ENCODE data around the gene TECPR1. TPM values are rescaled to one million over a fixed set of nuclear protein-coding genes. Genes with fewer than 3 reads are reported as not detected.

Gene TECPR1
- total RNA-seq, 4 donors from 2014 or later: 16.0 to 59.6 (median 33.9) TPM

DNA sequence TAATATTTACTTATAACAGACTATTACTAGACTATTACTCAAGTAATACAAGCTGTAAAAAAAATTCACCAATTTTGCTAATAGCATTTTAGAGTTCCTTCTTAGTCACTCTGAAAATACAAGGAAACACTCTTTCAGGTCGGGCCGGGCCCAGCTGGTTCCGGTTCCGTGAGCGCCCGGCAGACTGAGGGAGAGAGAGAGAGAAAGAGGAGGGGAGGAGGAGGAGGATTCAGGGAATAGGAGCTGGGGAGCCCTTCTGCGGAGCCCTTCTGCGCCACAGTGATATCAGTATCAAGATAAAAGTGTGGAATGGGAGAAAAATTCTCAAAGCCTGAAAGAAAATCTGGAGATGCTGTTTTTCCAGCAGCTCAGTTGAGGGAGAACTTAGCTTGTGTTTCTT lies 71.3 kb downstream of the TECPR1 start:
- no peak for TF ChIP-seq POLR2A (IDR thresholded peaks at IDR 0.05)
- TF ChIP-seq, protein P1, sequence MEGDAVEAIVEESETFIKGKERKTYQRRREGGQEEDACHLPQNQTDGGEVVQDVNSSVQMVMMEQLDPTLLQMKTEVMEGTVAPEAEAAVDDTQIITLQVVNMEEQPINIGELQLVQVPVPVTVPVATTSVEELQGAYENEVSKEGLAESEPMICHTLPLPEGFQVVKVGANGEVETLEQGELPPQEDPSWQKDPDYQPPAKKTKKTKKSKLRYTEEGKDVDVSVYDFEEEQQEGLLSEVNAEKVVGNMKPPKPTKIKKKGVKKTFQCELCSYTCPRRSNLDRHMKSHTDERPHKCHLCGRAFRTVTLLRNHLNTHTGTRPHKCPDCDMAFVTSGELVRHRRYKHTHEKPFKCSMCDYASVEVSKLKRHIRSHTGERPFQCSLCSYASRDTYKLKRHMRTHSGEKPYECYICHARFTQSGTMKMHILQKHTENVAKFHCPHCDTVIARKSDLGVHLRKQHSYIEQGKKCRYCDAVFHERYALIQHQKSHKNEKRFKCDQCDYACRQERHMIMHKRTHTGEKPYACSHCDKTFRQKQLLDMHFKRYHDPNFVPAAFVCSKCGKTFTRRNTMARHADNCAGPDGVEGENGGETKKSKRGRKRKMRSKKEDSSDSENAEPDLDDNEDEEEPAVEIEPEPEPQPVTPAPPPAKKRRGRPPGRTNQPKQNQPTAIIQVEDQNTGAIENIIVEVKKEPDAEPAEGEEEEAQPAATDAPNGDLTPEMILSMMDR (IDR thresholded peaks at IDR 0.05 in 4 of 5, conservative IDR thresholded peaks at IDR 0.05 in 1 of 5): no peak
- H3K27me3 ChIP-seq: no peaks in the 10 kb centered on the region
- peaks cover 23 to 24% of the 10 kb centered on the region in 2 donors for H3K4me1 ChIP-seq
- in situ Hi-C loops (cut with MboI; ENCODE audit: low sequenced_read_pairs in 4 of 4) (no loop called here), intact Hi-C loops (cut with DNase I; ENCODE audit: low total_unique reads) (no loop called here)
- DNase-seq (no peak), ATAC-seq (no peak)
- H3K36me3 ChIP-seq: no peaks in the 10 kb centered on the region
- H3K9me3 ChIP-seq: no peaks in the 10 kb centered on the region
- peak overlapping the region in 2 of 4 donors; percentile 36 to 41 for H3K4me3 ChIP-seq
- H3K27ac ChIP-seq: peak overlapping the region in 1 of 4 donors; percentile 91

DNA sequence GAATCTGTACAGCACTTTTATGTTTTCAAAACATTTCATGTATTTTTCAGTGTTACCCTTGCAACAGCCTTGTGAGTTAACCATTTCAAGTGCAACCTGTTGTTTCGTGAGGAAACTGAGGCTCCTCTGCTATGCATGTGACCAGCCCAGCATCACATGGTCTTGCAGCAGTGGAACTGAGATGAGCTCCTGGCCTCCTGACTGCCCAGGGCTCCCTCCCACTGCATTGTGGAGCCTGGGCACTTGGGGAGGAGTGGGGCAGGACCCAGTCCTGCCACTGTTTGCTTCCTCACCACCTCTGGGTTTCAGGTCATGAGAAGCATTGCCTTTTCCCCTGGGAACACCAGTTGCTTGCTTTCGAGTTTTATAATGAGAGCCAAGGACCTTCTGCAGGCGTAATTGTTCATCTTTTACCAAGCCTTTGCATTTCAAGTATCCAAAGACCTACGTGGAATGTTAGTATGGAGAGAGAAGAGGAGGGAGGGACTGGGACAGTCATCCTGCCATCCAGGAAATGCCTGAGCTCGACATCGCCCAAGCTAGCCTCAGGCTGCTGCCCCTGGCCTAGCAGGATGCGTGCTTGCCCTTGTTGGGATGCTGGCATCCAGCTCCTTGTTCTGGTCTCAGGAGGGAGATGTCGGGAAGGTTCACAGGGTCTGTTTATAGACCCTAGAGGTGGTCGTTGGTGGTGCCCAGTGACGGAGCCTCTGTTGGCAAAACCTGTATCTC lies 73.1 kb downstream of the TECPR1 start:
- H3K4me3 ChIP-seq: peak overlapping the region; percentile 36 to 54 (median 44)
- intact Hi-C loops (cut with DNase I; ENCODE audit: low total_unique reads) (no loop called here), in situ Hi-C loops (cut with MboI; ENCODE audit: low sequenced_read_pairs in 4 of 4) (loop anchor here in 1 of 4 donors (10.0 kb wide), 1 partner anchor 106 kb away; the partner anchor contains the start of gene BRI3)
- no peaks in the 10 kb centered on the region for H3K9me3 ChIP-seq
- peak; percentile 47 to 62 for DNase-seq
- peak; percentile 40 to 62 for TF ChIP-seq POLR2A (IDR thresholded peaks at IDR 0.05)
- TF ChIP-seq, protein P1 (IDR thresholded peaks at IDR 0.05 in 4 of 5, conservative IDR thresholded peaks at IDR 0.05 in 1 of 5): no peak
- peak; percentile 23 to 26 for ATAC-seq
- no peaks in the 10 kb centered on the region for H3K27me3 ChIP-seq
- peaks cover 41 to 42% of the 10 kb centered on the region in 2 donors for H3K4me1 ChIP-seq
- no peaks in the 10 kb centered on the region for H3K36me3 ChIP-seq
- H3K27ac ChIP-seq: peak overlapping the region; percentile 89 to 95 (median 90)

DNA sequence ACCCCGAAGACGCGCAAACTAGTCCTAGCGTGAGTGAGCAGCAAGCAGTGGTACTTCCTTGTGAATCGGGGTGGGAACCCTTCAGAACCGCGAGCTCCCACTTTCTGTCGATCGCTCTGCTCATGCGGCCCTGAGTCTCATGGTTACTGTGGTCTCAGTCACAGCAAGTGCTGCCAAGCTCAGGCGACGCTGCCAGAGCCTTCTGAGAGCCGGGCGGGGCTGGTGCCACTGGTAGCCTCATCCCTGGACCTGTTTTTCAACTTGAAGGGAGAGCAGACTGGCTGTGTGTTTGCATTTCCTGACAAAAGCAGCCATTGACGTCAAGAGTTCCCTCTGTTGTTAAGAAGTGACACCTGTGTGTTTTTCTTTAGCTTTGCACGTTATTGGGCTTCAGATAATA lies 73.7 kb downstream of the TECPR1 start:
- H3K4me1 ChIP-seq: peaks cover 46 to 47% of the 10 kb centered on the region in 2 donors
- peak; percentile 65 to 72 for ATAC-seq
- intact Hi-C loops (cut with DNase I; ENCODE audit: low total_unique reads): no loop called here
- H3K4me3 ChIP-seq: peak overlapping the region; percentile 36 to 54 (median 44)
- no peaks in the 10 kb centered on the region for H3K36me3 ChIP-seq
- peak overlapping the region; percentile 89 to 95 (median 90) for H3K27ac ChIP-seq
- DNase-seq: peak; percentile 89 to 95
- H3K9me3 ChIP-seq: no peaks in the 10 kb centered on the region
- TF ChIP-seq POLR2A (IDR thresholded peaks at IDR 0.05): peak; percentile 50 to 51
- TF ChIP-seq, protein P1 (IDR thresholded peaks at IDR 0.05 in 4 of 5, conservative IDR thresholded peaks at IDR 0.05 in 1 of 5): no peak
- in situ Hi-C loops (cut with MboI; ENCODE audit: low sequenced_read_pairs in 4 of 4): loop anchor here in 1 of 4 donors (10.0 kb wide), 1 partner anchor 106 kb away; the partner anchor contains the start of gene BRI3
- H3K27me3 ChIP-seq: no peaks in the 10 kb centered on the region

DNA sequence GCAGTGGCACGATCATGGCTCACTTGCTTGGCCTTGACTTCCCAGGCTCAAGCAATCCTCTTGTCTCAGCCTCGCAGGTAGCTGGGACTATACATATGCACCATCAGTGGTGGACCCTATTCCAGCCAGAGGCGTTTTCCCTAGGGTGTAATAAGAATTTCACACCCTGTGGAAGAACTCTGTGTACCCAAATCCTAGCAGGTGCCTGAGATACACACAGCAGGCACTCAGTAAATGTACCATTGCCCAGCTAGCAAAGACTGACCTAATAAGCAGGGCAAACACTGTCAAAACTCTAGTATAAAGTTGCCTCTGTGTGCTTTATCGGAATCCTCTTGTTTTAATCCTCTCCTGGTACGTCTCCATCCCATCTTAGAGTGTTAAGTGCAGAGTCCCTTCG lies 74.5 kb downstream of the TECPR1 start:
- Histone ChIP-seq H3K36me3 (peaks cover 0 to 2% of the 10 kb centered on the region in 2 donors), H3K27ac (peak overlapping the region; percentile 89 to 95 (median 90)), H3K4me1 (peaks cover 49% of the 10 kb centered on the region in 2 donors), H3K9me3 (no peaks in the 10 kb centered on the region), H3K27me3 (no peaks in the 10 kb centered on the region), H3K4me3 (peak overlapping the region; percentile 36 to 54 (median 44))
- in situ Hi-C loops (cut with MboI; ENCODE audit: low sequenced_read_pairs in 4 of 4) (loop anchor here in 1 of 4 donors (10.0 kb wide), 1 partner anchor 107 kb away; the partner anchor contains the start of gene BRI3), intact Hi-C loops (cut with DNase I; ENCODE audit: low total_unique reads) (loop anchor here (1.0 kb wide), 1 partner anchor 107 kb away; no protein-coding TSS in a partner anchor)
- ATAC-seq: peak; percentile 73 to 78
- DNase-seq: peak; percentile 70
- TF ChIP-seq, protein P1 (IDR thresholded peaks at IDR 0.05 in 4 of 5, conservative IDR thresholded peaks at IDR 0.05 in 1 of 5): no peak
- TF ChIP-seq POLR2A (IDR thresholded peaks at IDR 0.05): peak; percentile 4 to 23
